Colonic mucosa (tissue), 4 donors: Measurements from ENCODE around the gene GPC6. TPM values are rescaled to one million over a fixed set of nuclear protein-coding genes. Genes with fewer than 3 reads are reported as not detected.

ENCODE experiments used
- DNase-seq: peaks from one replicate; pipeline ENCODE4 v3.0.0-alpha.2; 2020
- H3K27ac ChIP-seq: fragments of 200-600 bp; one replicate; pipeline ENCODE4 v1.8.0; 2021
- H3K27me3 ChIP-seq: fragments of 200-600 bp; one replicate; pipeline ENCODE4 v1.8.0; 2021
- H3K36me3 ChIP-seq: fragments of 200-600 bp; one replicate; pipeline ENCODE4 v1.8.0; 2021
- H3K4me1 ChIP-seq: fragments of 200-600 bp; one replicate; pipeline ENCODE4 v1.8.0; 2021; ENCODE audit warnings: mild to moderate bottlenecking
- H3K4me3 ChIP-seq: fragments of 200-600 bp; one replicate; pipeline ENCODE4 v1.8.0; 2021
- H3K9ac ChIP-seq, 2 donors: one replicate each; pipeline ENCODE4 v1.7.0; 2013; ENCODE audit warnings: control low read depth in 2 of 2, low read depth in 2 of 2, low read length in 2 of 2
- H3K9me3 ChIP-seq: fragments of 200-600 bp; one replicate; pipeline ENCODE4 v1.8.0; 2021
- CTCF ChIP-seq: fragments of 200-600 bp; IDR thresholded peaks from one replicate; pipeline ENCODE4 v1.8.0; 2022; ENCODE audit warnings: antibody characterized with exemption, mild to moderate bottlenecking
- intact Hi-C: fragments of 100-400 bp; cut with DNase I; formaldehyde crosslinking; loops from one replicate; pipeline ENCODE4 v1.14.1; 2022
- total RNA-seq, 2 donors: library from RNA; stranded (reverse); fragmentation: NEBNext Ultra II Directional in 1 of 2; extraction: Animal tissue kit (Norgen Biotek cat#: 25700) in 1 of 2; gene quantifications; one replicate each; pipeline ENCODE4 v1.2.1, GENCODE V29; 2021
- donor health status: healthy.
- donor health status: DM: no; HTN: no; CAD: no.
- donor health status: DM: no; HTN: no; CAD: no.

GPC6 gene
- total RNA-seq, 2 donors from 2014 or later: 2.3 to 4.0 TPM

DNA sequence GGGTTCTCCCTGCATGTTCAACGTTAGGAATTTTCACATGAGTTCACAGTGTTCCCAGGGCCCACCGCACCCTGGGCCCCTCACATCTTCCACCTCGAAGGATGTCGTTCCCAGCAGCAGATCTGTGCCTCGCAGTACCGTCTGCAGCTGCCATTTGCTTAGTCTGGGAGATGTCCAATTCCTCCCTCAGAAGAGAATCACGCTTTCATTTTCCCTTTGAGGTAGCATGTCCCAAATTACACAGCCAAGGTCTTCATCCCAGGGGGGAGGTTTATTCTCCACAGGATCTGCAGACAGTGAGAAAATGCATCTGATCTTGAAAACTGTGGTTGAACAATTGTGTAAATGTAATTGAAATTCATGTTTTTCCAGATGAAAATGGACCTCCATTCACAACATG, 1102.7 kb downstream of the GPC6 start:
- Histone ChIP-seq H3K36me3 (no peaks in the 10 kb centered on the region), H3K4me3 (no peak overlapping the region), H3K27me3 (no peaks in the 10 kb centered on the region), H3K9me3 (no peaks in the 10 kb centered on the region), H3K4me1 (no peaks in the 10 kb centered on the region), H3K27ac (peak overlapping the region; percentile 42), H3K9ac (no peak overlapping the region)
- no peak for TF ChIP-seq CTCF
- intact Hi-C loops: no loop called here
- DNase-seq: no peak

- intact Hi-C loops: no loop called here
- no peak overlapping the region for H3K9ac ChIP-seq
- no peak for TF ChIP-seq CTCF
Observed at GRCh38 chr13:94329754-94330551, 1103.3 kb downstream of the GPC6 start.

GRCh38 chr13:94330552-94331071, 1104.0 kb downstream of the GPC6 start:
- H3K27ac ChIP-seq: no peak overlapping the region
- H3K9ac ChIP-seq: no peak overlapping the region
- H3K4me3 ChIP-seq: no peak overlapping the region
- H3K9me3 ChIP-seq: no peaks in the 10 kb centered on the region
- no peak for TF ChIP-seq CTCF
- no peaks in the 10 kb centered on the region for H3K4me1 ChIP-seq
- H3K36me3 ChIP-seq: no peaks in the 10 kb centered on the region
- no peak for DNase-seq
- intact Hi-C loops: no loop called here
- H3K27me3 ChIP-seq: no peaks in the 10 kb centered on the region

More at GRCh38 chr13:94329754-94330551, 1103.3 kb downstream of the GPC6 start:
- Histone ChIP-seq H3K27me3 (no peaks in the 10 kb centered on the region), H3K36me3 (no peaks in the 10 kb centered on the region), H3K9me3 (no peaks in the 10 kb centered on the region), H3K4me1 (no peaks in the 10 kb centered on the region), H3K4me3 (no peak overlapping the region), H3K27ac (peak overlapping the region; percentile 26)
- no peak for DNase-seq

GRCh38 chr13:94331281-94331680, 1104.7 kb downstream of the GPC6 start:
- intact Hi-C loops: no loop called here
- Histone ChIP-seq H3K9me3 (no peaks in the 10 kb centered on the region), H3K9ac (no peak overlapping the region), H3K27ac (no peak overlapping the region), H3K4me3 (no peak overlapping the region), H3K27me3 (no peaks in the 10 kb centered on the region), H3K36me3 (no peaks in the 10 kb centered on the region), H3K4me1 (no peaks in the 10 kb centered on the region)
- no peak for TF ChIP-seq CTCF
- DNase-seq: no peak

GRCh38 chr13:94332359-94333096, 1105.9 kb downstream of the GPC6 start:
- no peaks in the 10 kb centered on the region for H3K36me3 ChIP-seq
- no peaks in the 10 kb centered on the region for H3K4me1 ChIP-seq
- no peak for TF ChIP-seq CTCF
- no peaks in the 10 kb centered on the region for H3K9me3 ChIP-seq
- no peak overlapping the region for H3K9ac ChIP-seq
- no peak for DNase-seq
- no peak overlapping the region for H3K4me3 ChIP-seq
- peak overlapping the region; percentile 18 for H3K27ac ChIP-seq
- H3K27me3 ChIP-seq: no peaks in the 10 kb centered on the region
- intact Hi-C loops: no loop called here
